Transverse colon (tissue), 4 donors: Measurements from ENCODE around the gene MAT2B.

Source experiments
- CTCF ChIP-seq, 5 experiments: fragments of 200-600 bp in 3 of 5; fragments of 450-650 bp in 2 of 5; sonication (generic) in 3 of 5; IDR thresholded peaks; 1 replicate in 2 of 5; 2 replicates in 3 of 5; pipeline ENCODE4 v1.5.1; 2016 to 2017; ENCODE audit warnings: antibody characterized with exemption in 5 of 5, inconsistent platforms in 3 of 5, mild to moderate bottlenecking in 2 of 5, moderate library complexity in 1 of 5
- POLR2A ChIP-seq: fragments of 450-650 bp; IDR thresholded peaks from one replicate; pipeline ENCODE4 v1.6.1; 2016; ENCODE audit warnings: antibody characterized with exemption, mild to moderate bottlenecking, moderate library complexity
- POLR2AphosphoS5 ChIP-seq, 3 donors: sonication (generic); formaldehyde crosslinking; IDR thresholded peaks; one replicate each; pipeline ENCODE4 v1.6.1; 2016; ENCODE audit warnings: antibody characterized with exemption in 3 of 3

DNA sequence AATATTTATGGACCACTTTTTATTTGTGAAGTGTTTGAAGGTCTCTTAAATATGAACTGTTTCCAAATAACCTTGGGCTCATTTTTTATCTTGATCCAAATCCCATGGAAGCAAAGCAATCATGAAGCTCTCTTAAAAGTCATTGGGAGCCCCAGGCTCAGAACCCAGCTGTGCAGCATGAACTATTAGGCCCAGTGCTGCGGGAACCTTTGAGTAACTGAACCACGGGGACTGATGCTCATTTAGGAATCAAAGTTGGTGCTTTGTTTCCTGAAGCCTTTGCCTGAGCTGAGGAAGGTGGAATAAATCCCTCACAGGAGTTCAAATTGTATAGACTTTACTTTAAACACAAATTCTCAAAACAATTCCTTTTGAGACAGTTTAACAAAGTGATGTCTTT lies 27.8 kb downstream of the MAT2B start:
- TF ChIP-seq POLR2AphosphoS5 (IDR thresholded peaks at IDR 0.05), result no peak
- TF ChIP-seq CTCF (IDR thresholded peaks at IDR 0.05), result no peak
- no peak for TF ChIP-seq POLR2A
